ENCODE results near the gene NSL1.
A peak's percentile ranks its signal among the peaks of the same experiment; 100 is the strongest.

The NSL1 gene

GRCh38 chr1:212710566-212710965, 81.0 kb downstream of the NSL1 start:
- no peak overlapping the region for H3K4me3 ChIP-seq (ENCODE audit: low read depth, low read length)
- no peak for TF ChIP-seq CTCF (conservative IDR thresholded peaks at IDR 0.05; ENCODE audit: low read depth, low read length)
- DNase-seq (ENCODE audit: low read depth) = no peak

DNA sequence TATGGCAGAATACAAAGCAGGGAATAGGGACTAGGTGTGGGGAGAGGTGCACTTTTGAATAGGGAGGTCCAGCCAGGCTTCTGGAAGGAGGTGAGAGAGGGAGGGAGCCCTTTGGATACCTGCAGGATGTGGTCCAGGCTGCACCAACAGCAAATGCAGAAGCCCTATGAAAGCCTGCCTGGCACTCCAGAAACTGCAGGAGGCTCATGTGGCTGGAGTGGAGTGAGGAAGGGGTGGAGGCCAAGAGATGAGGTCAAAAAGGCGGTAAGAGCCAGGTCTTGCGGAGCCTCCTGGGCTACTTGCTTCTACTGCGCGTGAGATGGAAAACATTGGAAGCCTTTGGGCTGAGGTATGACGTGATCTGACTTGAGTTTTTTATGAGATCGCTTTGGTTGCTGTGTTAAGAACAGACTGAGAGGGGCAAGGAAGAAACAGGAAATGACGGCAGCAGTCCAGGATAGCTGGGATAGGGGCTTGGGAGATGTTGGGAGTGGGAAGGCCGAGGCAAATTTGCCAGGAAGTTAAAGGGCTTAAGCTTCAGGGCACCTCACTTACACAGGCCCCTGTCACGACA, 87.5 kb downstream of the NSL1 start:
- DNase-seq (ENCODE audit: low read depth) = no peak
- no peak for TF ChIP-seq CTCF (conservative IDR thresholded peaks at IDR 0.05; ENCODE audit: low read depth, low read length)
- no peak overlapping the region for H3K4me3 ChIP-seq (ENCODE audit: low read depth, low read length)

DNA sequence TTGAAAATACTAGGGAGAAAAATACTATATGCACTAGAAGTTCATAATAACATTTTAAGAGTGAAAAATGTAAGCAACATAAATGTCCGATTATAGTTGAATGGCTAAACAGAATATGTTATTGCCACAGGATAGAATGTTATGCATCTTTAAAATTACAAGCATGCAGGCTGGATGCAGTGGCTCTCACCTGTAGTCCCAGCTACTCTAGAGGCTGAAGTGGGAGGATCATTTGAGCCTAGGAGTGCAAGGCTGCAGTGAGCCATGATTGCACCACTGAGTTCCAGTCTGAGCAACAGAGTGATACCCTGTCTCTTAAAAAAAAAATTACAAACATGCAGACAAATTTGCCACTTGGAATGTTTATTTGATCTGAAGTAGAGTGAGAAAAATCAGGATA, 88.9 kb downstream of the NSL1 start:
- TF ChIP-seq CTCF (conservative IDR thresholded peaks at IDR 0.05; ENCODE audit: low read depth, low read length) = no peak
- no peak for DNase-seq (ENCODE audit: low read depth)
- no peak overlapping the region for H3K4me3 ChIP-seq (ENCODE audit: low read depth, low read length)

- H3K4me3 ChIP-seq (ENCODE audit: low read depth, low read length) = no peak overlapping the region
- no peak for DNase-seq (ENCODE audit: low read depth)
- TF ChIP-seq CTCF (conservative IDR thresholded peaks at IDR 0.05; ENCODE audit: low read depth, low read length) = peak; percentile 3
Measured at GRCh38 chr1:212701910-212702309, 89.7 kb downstream of the NSL1 start.

DNA sequence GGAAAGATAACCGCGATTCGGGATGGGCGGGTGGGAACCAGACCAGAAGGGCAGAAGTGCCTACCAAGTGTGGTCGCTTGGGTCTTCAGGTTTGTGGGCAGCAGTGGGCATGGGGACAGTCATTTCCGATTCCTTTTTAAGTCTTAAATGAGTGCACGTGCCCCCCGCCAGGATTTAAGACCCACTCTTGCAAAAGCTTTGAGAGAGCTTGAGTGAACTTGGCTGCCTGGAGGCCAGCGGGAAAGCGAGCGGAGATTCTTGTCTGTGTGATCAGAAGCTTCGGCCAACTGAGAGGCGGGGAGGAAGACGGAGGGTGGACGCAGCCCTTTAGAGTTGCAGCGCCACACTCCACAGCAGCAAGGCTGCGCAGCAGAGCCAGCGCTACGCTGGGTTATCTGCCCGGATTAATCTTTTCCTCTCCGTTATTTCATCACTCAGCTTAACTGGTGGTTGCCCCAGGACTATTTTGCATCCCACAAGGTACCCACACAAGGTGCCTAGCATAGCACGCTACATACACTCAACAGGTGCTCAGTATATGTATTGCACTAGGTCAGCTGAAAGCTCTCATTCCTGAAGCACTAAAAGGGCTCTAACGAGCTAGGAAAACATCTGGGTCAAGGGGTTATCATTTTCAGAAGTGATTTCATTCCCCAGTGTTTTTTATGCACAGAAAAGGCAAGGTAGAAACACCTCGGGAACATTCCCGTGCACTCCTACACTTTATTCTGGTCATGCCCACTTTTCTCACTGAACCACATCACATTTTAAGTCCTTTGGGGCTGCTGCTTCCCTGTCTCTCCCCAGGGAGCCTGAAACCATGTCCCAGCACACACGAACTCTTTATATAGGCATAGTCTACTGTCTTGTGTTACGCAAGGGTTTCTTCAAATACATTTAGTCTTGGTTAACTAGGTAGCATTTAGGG, 90.4 kb downstream of the NSL1 start:
- H3K4me3 ChIP-seq (ENCODE audit: low read depth, low read length) = peak overlapping the region; percentile 52
- TF ChIP-seq CTCF (conservative IDR thresholded peaks at IDR 0.05; ENCODE audit: low read depth, low read length) = peak; percentile 39
- peak; percentile 68 for DNase-seq (ENCODE audit: low read depth)

GRCh38 chr1:212700223-212700891, 91.2 kb downstream of the NSL1 start:
- peak overlapping the region; percentile 52 for H3K4me3 ChIP-seq (ENCODE audit: low read depth, low read length)
- no peak for TF ChIP-seq CTCF (conservative IDR thresholded peaks at IDR 0.05; ENCODE audit: low read depth, low read length)
- no peak for DNase-seq (ENCODE audit: low read depth)
